Stimulated activated naive CD8-positive, alpha-beta T cell treated with anti-CD3 and anti-CD28 coated beads, Interleukin-15, Interleukin-2, amounts not matched to agents 100 ng/mL and 50 ng/mL, for 24 hours (primary cell): ENCODE results near the gene DIP2B.
A peak's percentile ranks its signal among the peaks of the same experiment; 100 is the strongest.
"Not testable (repeated sequence)": the region's sequence is repeated elsewhere in the genome, so short reads cannot be mapped to it uniquely, and the experiment has no call there.

Source experiments
- H3K27ac Mint-ChIP-seq: one replicate; pipeline ENCODE4 v1.8.0; 2021; ENCODE audit warnings: mild to moderate bottlenecking, mixed read lengths
- H3K27me3 Mint-ChIP-seq: one replicate; pipeline ENCODE4 v1.8.0; 2021; ENCODE audit warnings: mixed read lengths
- H3K36me3 Mint-ChIP-seq: one replicate; pipeline ENCODE4 v1.8.0; 2021; ENCODE audit warnings: low read depth, mixed read lengths
- H3K4me1 Mint-ChIP-seq: one replicate; pipeline ENCODE4 v1.8.0; 2021; ENCODE audit warnings: low read depth, mixed read lengths
- H3K4me3 Mint-ChIP-seq: one replicate; pipeline ENCODE4 v1.8.0; 2021; ENCODE audit warnings: mild to moderate bottlenecking, mixed read lengths
- H3K9me3 Mint-ChIP-seq: one replicate; pipeline ENCODE4 v1.8.0; 2021; ENCODE audit warnings: mixed read lengths

DIP2B gene

DNA sequence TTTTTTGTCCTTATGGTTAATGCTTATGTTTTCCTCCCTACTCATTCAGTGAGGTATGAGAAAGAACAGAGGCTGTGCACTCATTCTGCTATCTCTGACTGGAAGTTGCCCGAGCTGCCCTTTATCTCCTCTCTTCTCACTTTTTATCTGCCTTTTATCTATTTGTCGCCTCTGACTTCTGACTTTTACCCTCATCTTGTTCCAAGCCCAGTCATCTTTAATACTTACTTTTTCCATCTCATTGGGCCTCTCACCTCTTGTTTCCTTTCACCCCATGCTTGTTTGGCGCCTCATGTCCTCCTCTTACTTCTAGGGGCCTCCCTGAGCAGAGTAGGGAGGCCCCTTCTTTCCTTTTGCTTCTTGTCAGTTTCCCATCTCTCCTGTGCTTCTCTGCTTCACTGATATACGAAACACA is 50.7 kb downstream of the DIP2B start:
- Mint-ChIP-seq H3K9me3 (no peaks in the 10 kb centered on the region), H3K36me3 (peaks cover 45% of the 10 kb centered on the region), H3K27me3 (no peaks in the 10 kb centered on the region), H3K4me3 (peak overlapping the region; percentile 64), H3K27ac (peak overlapping the region; percentile 97), H3K4me1 (peaks cover 80% of the 10 kb centered on the region)

DNA sequence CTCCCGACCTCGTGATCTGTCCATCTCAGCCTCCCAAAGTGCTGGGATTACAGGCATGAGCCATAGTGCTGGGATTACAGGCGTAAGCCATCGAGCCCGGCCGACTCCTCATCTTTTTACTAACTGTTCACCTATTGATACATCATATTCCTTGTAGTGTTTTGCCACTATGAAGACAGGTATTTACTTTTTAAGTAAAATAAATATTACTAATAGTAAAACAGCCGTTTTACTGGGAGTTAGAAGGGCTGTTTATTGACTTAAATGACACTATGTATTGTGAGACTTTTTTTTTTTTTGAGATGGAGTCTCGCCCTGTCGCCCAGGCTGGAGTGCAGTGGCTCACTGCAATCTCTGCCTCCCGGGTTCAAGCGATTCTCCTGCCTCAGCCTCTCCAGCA is 51.5 kb downstream of the DIP2B start:
- Mint-ChIP-seq H3K27ac (peak overlapping the region; percentile 97), H3K9me3 (no peaks in the 10 kb centered on the region), H3K27me3 (no peaks in the 10 kb centered on the region), H3K4me3 (no peak overlapping the region), H3K4me1 (peaks cover 78% of the 10 kb centered on the region), H3K36me3 (peaks cover 45% of the 10 kb centered on the region)

- peaks cover 41% of the 10 kb centered on the region for H3K36me3 Mint-ChIP-seq
- peaks cover 72% of the 10 kb centered on the region for H3K4me1 Mint-ChIP-seq
- H3K27ac Mint-ChIP-seq: peak overlapping the region; percentile 87
- H3K9me3 Mint-ChIP-seq, H3K4me3 Mint-ChIP-seq, H3K27me3 Mint-ChIP-seq: not testable (repeated sequence)
Observed at GRCh38 chr12:50556796-50557195, 52.0 kb downstream of the DIP2B start.

GRCh38 chr12:50557421-50557820 is 52.6 kb downstream of the DIP2B start:
- Mint-ChIP-seq H3K4me1 (peaks cover 72% of the 10 kb centered on the region), H3K27me3 (no peaks in the 10 kb centered on the region), H3K4me3 (peak overlapping the region; percentile 45)

GRCh38 chr12:50558970-50559369 is 54.2 kb downstream of the DIP2B start:
- H3K36me3 Mint-ChIP-seq: peaks cover 30% of the 10 kb centered on the region

More at GRCh38 chr12:50557421-50557820, 52.6 kb downstream of the DIP2B start:
- Mint-ChIP-seq H3K36me3 (peaks cover 38% of the 10 kb centered on the region), H3K27ac (peak overlapping the region; percentile 87), H3K9me3 (no peaks in the 10 kb centered on the region)

GRCh38 chr12:50562520-50563433 is 58.0 kb downstream of the DIP2B start:
- Mint-ChIP-seq H3K4me1 (peaks cover 70% of the 10 kb centered on the region), H3K4me3 (no peak overlapping the region), H3K36me3 (peaks cover 9% of the 10 kb centered on the region), H3K9me3 (no peaks in the 10 kb centered on the region), H3K27me3 (no peaks in the 10 kb centered on the region), H3K27ac (no peak overlapping the region)

More at GRCh38 chr12:50558970-50559369, 54.2 kb downstream of the DIP2B start:
- no peaks in the 10 kb centered on the region for H3K27me3 Mint-ChIP-seq
- peaks cover 76% of the 10 kb centered on the region for H3K4me1 Mint-ChIP-seq
- peak overlapping the region; percentile 28 for H3K27ac Mint-ChIP-seq
- H3K9me3 Mint-ChIP-seq: no peaks in the 10 kb centered on the region
- H3K4me3 Mint-ChIP-seq: no peak overlapping the region

- Mint-ChIP-seq H3K27ac (no peak overlapping the region), H3K27me3 (no peaks in the 10 kb centered on the region), H3K9me3 (no peaks in the 10 kb centered on the region), H3K36me3 (peaks cover 9% of the 10 kb centered on the region), H3K4me1 (peaks cover 70% of the 10 kb centered on the region), H3K4me3 (no peak overlapping the region)
Observed at GRCh38 chr12:50563434-50563787, 58.6 kb downstream of the DIP2B start.

DNA sequence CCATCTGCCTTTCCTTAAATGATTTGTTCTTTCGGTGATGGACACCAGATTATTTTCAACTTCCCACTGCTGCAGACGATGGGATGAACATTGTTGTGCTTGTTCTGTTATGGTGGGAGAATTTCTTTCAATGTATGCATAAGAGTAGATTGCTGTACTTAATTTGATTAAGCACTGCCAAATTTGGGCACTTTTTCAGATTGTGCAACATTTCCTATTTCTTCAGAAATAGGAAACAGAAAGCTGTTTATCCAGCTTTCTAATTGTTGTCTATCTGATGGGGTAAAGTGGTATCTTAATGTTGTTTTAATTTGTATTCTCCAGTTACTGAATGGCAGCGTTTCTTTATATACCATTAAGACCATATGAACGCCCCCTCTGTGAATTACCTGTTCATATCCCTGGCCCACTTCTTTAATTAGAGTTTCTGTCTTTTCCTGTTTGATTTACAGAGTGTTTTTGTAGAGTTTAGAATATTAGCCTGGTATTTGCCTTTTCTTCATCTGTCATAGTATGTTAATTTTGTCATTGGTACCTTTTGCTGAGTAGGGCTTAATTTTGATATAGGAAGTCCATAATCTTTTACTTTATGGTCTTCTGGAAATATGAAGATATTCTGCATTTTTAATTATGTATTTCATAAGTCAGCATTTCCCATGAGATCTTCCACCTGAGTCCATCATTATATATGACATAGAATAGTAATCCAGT is 59.6 kb downstream of the DIP2B start:
- H3K36me3 Mint-ChIP-seq: peaks cover 4% of the 10 kb centered on the region

GRCh38 chr12:50564948-50565297 is 60.1 kb downstream of the DIP2B start:
- Mint-ChIP-seq H3K4me1 (peaks cover 70% of the 10 kb centered on the region), H3K4me3 (no peak overlapping the region), H3K27ac (no peak overlapping the region), H3K36me3 (peaks cover 4% of the 10 kb centered on the region), H3K27me3 (no peaks in the 10 kb centered on the region), H3K9me3 (no peaks in the 10 kb centered on the region)

More for the DNA sequence above, 59.6 kb downstream of the DIP2B start:
- H3K27ac Mint-ChIP-seq: no peak overlapping the region
- no peaks in the 10 kb centered on the region for H3K9me3 Mint-ChIP-seq
- no peaks in the 10 kb centered on the region for H3K27me3 Mint-ChIP-seq
- H3K4me3 Mint-ChIP-seq: no peak overlapping the region
- H3K4me1 Mint-ChIP-seq: peaks cover 70% of the 10 kb centered on the region

DNA sequence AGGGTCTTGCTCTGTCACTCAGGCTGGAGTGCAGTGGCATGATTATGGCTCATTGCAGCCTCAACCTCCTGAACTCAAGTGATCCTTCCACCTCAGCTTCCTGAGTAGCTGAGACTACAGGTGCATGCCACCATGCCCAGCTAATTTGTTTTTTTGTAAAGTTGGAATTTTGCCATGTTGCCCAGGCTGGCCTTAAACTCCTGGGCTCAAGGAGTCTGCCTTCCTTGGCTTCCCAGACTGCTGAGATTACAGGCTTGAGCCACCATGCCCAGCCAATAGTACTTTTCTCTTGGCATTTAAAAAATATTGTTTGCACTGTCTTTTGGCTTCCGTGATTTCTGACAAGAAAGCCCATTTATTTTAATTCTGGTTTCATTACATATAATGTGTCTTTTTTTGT is 61.3 kb downstream of the DIP2B start:
- peaks cover 67% of the 10 kb centered on the region for H3K4me1 Mint-ChIP-seq
- peaks cover 4% of the 10 kb centered on the region for H3K36me3 Mint-ChIP-seq
- H3K4me3 Mint-ChIP-seq: no peak overlapping the region
- no peaks in the 10 kb centered on the region for H3K27me3 Mint-ChIP-seq
- no peak overlapping the region for H3K27ac Mint-ChIP-seq
- no peaks in the 10 kb centered on the region for H3K9me3 Mint-ChIP-seq

- H3K9me3 Mint-ChIP-seq: no peaks in the 10 kb centered on the region
- no peaks in the 10 kb centered on the region for H3K27me3 Mint-ChIP-seq
- no peak overlapping the region for H3K4me3 Mint-ChIP-seq
- H3K36me3 Mint-ChIP-seq: peaks cover 4% of the 10 kb centered on the region
- H3K4me1 Mint-ChIP-seq: peaks cover 64% of the 10 kb centered on the region
- H3K27ac Mint-ChIP-seq: no peak overlapping the region
Observed at GRCh38 chr12:50567926-50568325, 63.1 kb downstream of the DIP2B start.

- H3K9me3 Mint-ChIP-seq: no peaks in the 10 kb centered on the region
- no peak overlapping the region for H3K4me3 Mint-ChIP-seq
- H3K4me1 Mint-ChIP-seq: peaks cover 63% of the 10 kb centered on the region
- H3K36me3 Mint-ChIP-seq: peaks cover 4% of the 10 kb centered on the region
- no peaks in the 10 kb centered on the region for H3K27me3 Mint-ChIP-seq
- no peak overlapping the region for H3K27ac Mint-ChIP-seq
Observed at GRCh38 chr12:50568338-50569091, 63.7 kb downstream of the DIP2B start.

DNA sequence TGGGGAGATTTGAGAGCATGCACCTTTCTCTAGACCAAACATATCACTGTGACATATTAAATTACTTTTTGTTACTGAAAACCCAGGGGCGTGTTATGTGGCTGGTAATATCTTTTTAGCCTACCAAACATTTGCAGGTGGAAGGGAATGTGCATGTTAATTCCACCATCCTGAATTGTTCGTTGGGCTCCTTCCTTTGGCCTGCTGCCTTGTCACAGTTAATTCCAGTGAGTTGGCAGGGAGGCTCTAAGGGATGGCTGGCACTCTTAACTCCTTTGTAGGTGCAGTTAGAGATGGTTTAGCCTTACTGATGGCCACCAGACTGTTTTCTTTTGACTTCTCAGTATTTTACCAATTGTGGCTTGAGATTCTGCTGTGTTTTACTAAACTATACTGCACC is 64.5 kb downstream of the DIP2B start:
- peaks cover 58% of the 10 kb centered on the region for H3K4me1 Mint-ChIP-seq
- no peak overlapping the region for H3K27ac Mint-ChIP-seq
- no peaks in the 10 kb centered on the region for H3K9me3 Mint-ChIP-seq
- H3K4me3 Mint-ChIP-seq: no peak overlapping the region
- H3K27me3 Mint-ChIP-seq: no peaks in the 10 kb centered on the region
- peaks cover 4% of the 10 kb centered on the region for H3K36me3 Mint-ChIP-seq

- no peaks in the 10 kb centered on the region for H3K9me3 Mint-ChIP-seq
- H3K36me3 Mint-ChIP-seq: peaks cover 4% of the 10 kb centered on the region
- no peak overlapping the region for H3K27ac Mint-ChIP-seq
- H3K4me3 Mint-ChIP-seq: no peak overlapping the region
- H3K27me3 Mint-ChIP-seq: no peaks in the 10 kb centered on the region
- H3K4me1 Mint-ChIP-seq: peaks cover 52% of the 10 kb centered on the region
Observed at GRCh38 chr12:50569876-50570275, 65.1 kb downstream of the DIP2B start.

GRCh38 chr12:50571786-50572185 is 67.0 kb downstream of the DIP2B start:
- H3K27me3 Mint-ChIP-seq: no peaks in the 10 kb centered on the region
- no peak overlapping the region for H3K27ac Mint-ChIP-seq
- peaks cover 38% of the 10 kb centered on the region for H3K4me1 Mint-ChIP-seq
- no peak overlapping the region for H3K4me3 Mint-ChIP-seq
- H3K9me3 Mint-ChIP-seq: no peaks in the 10 kb centered on the region
- H3K36me3 Mint-ChIP-seq: peaks cover 4% of the 10 kb centered on the region
